GM12892 (cell line): ENCODE measurements around the gene CIB2.

ENCODE experiments used
- POLR2A ChIP-seq: IDR thresholded peaks from 2 replicates; pipeline ENCODE4 v1.6.1; 2011; ENCODE audit warnings: low read depth, low read length, control low read depth
- POLR2AphosphoS5 ChIP-seq: IDR thresholded peaks from 2 replicates; pipeline ENCODE4 v1.6.1; 2011; ENCODE audit warnings: low read depth, low read length, control low read depth
- TAF1 ChIP-seq: IDR thresholded peaks from 2 replicates; pipeline ENCODE4 v1.6.1; 2011; ENCODE audit warnings: low read depth, mild to moderate bottlenecking, control low read depth, low read length, borderline replicate concordance

- no peak for TF ChIP-seq POLR2AphosphoS5
- TF ChIP-seq POLR2A: no peak
- no peak for TF ChIP-seq TAF1
Measured at GRCh38 chr15:78070049-78070700, 61.1 kb downstream of the CIB2 start.
